IMR-90 (cell line): ENCODE results near the gene ZFHX3. TPM values are rescaled to one million over a fixed set of nuclear protein-coding genes. Genes with fewer than 3 reads are reported as not detected.

Experiments used
- ATAC-seq: fragments of 200-7000 bp; cut with Tn5 transposase; 2 replicates; pipeline ENCODE4 v1.9.1; 2020; ENCODE audit warnings: low read depth, mild to moderate bottlenecking, moderate library complexity
- BruUV-seq: library from RNA; stranded (reverse); fragments of 400-500 nt; replicated peaks from 2 replicates; lab custom pipeline; 2021; lab: Mats Ljungman, UMichigan
- CTCF ChIA-PET: fragments of 300-600 bp; formaldehyde crosslinking; extraction: SDS; loops from one replicate; lab custom pipeline; 2021; ENCODE audit warnings: antibody characterized with exemption; lab: Yijun Ruan, JAX
- POLR2A ChIA-PET: fragments of 300-600 bp; sonication (Branson Sonifier 250); formaldehyde crosslinking; loops from one replicate; lab custom pipeline; 2022; ENCODE audit warnings: antibody characterized with exemption; ENCODE audit not compliant: unreplicated experiment; lab: Charles Lee
- DNase-seq: peaks from one replicate; pipeline ENCODE4 v3.0.0; 2013
- H2AFZ ChIP-seq: replicated peaks from 2 replicates; pipeline ENCODE3; 2013; ENCODE audit warnings: low read length, mild to moderate bottlenecking; ENCODE audit not compliant: poor library complexity
- H2AK5ac ChIP-seq: 2 replicates; pipeline ENCODE4 v1.6.1; 2013; ENCODE audit warnings: low read depth, low read length, inconsistent platforms
- H2AK9ac ChIP-seq: replicated peaks from 2 replicates; pipeline ENCODE3; 2013; ENCODE audit warnings: mild to moderate bottlenecking, low read depth, low read length, moderate library complexity; ENCODE audit not compliant: poor library complexity
- H2BK120ac ChIP-seq: 2 replicates; pipeline ENCODE4 v1.6.1; 2013; ENCODE audit warnings: low read depth, low read length, inconsistent platforms
- H2BK15ac ChIP-seq: 3 replicates; pipeline ENCODE4 v1.6.1; 2013; ENCODE audit warnings: low read depth, low read length, inconsistent platforms
- H2BK20ac ChIP-seq: 2 replicates; pipeline ENCODE4 v1.6.1; 2013; ENCODE audit warnings: low read depth, mild to moderate bottlenecking, inconsistent platforms, low read length, moderate library complexity
- H2BK5ac ChIP-seq: 2 replicates; pipeline ENCODE4 v1.6.1; 2013; ENCODE audit warnings: mild to moderate bottlenecking, low read depth, low read length, inconsistent platforms; ENCODE audit not compliant: poor library complexity, severe bottlenecking
- H3K14ac ChIP-seq: replicated peaks from 2 replicates; pipeline ENCODE4 v1.6.1; 2013; ENCODE audit warnings: low read depth, low read length, inconsistent platforms
- H3K18ac ChIP-seq: 2 replicates; pipeline ENCODE4 v1.6.1; 2013; ENCODE audit warnings: low read depth, low read length, control low read depth
- H3K23ac ChIP-seq: 2 replicates; pipeline ENCODE4 v1.6.1; 2013; ENCODE audit warnings: low read depth, low read length, inconsistent platforms
- H3K27ac ChIP-seq: 2 replicates; pipeline ENCODE4 v1.5.1; 2013; ENCODE audit warnings: mild to moderate bottlenecking, control low read depth, low read length; ENCODE audit not compliant: insufficient read depth
- H3K27me3 ChIP-seq: 2 replicates; pipeline ENCODE4 v1.6.1; 2013; ENCODE audit warnings: low read length; ENCODE audit not compliant: control insufficient read depth, insufficient read depth
- H3K36me3 ChIP-seq: 2 replicates; pipeline ENCODE4 v1.6.1; 2013; ENCODE audit warnings: low read length, mixed read lengths; ENCODE audit not compliant: control insufficient read depth, insufficient read depth
- H3K4ac ChIP-seq: 2 replicates; pipeline ENCODE4 v1.6.1; 2013; ENCODE audit warnings: low read depth, low read length, inconsistent platforms
- H3K4me1 ChIP-seq: 2 replicates; pipeline ENCODE4 v1.6.1; 2013; ENCODE audit warnings: low read length, mixed read lengths; ENCODE audit not compliant: control insufficient read depth, insufficient read depth
- H3K4me2 ChIP-seq: 2 replicates; pipeline ENCODE4 v1.6.1; 2013; ENCODE audit warnings: low read depth, mild to moderate bottlenecking, control low read depth, low read length, moderate library complexity
- H3K4me3 ChIP-seq: 2 replicates; pipeline ENCODE4 v1.5.1; 2013; ENCODE audit warnings: low read depth, mild to moderate bottlenecking, control low read depth, low read length, moderate library complexity; ENCODE audit not compliant: insufficient read depth
- H3K56ac ChIP-seq: 2 replicates; pipeline ENCODE4 v1.6.1; 2013; ENCODE audit warnings: low read length, inconsistent platforms; ENCODE audit not compliant: insufficient read depth; ENCODE audit errors: extremely low read depth
- H3K79me1 ChIP-seq, 2 experiments: 2 replicates each; pipeline ENCODE4 v1.6.1; 2013; ENCODE audit warnings: low read length in 2 of 2, inconsistent platforms in 1 of 2, low read depth in 1 of 2
- H3K9ac ChIP-seq: 2 replicates; pipeline ENCODE4 v1.6.1; 2013; ENCODE audit warnings: low read depth, low read length, control low read depth
- H3K9me1 ChIP-seq: 2 replicates; pipeline ENCODE4 v1.6.1; 2013; ENCODE audit warnings: low read length, inconsistent platforms; ENCODE audit not compliant: insufficient read depth
- H3K9me3 ChIP-seq: 2 replicates; pipeline ENCODE4 v1.6.1; 2013; ENCODE audit warnings: low read length; ENCODE audit not compliant: control insufficient read depth, insufficient read depth
- H4K20me1 ChIP-seq: 2 replicates; pipeline ENCODE4 v1.6.1; 2013; ENCODE audit warnings: low read length, inconsistent platforms; ENCODE audit not compliant: insufficient read depth
- H4K5ac ChIP-seq: 2 replicates; pipeline ENCODE4 v1.6.1; 2013; ENCODE audit warnings: mild to moderate bottlenecking, low read depth, low read length, control low read depth
- H4K8ac ChIP-seq, 2 experiments: 2 replicates each; pipeline ENCODE4 v1.6.1; 2013; ENCODE audit warnings: low read depth in 2 of 2, low read length in 2 of 2, control low read depth in 1 of 2, inconsistent platforms in 1 of 2
- H4K91ac ChIP-seq: 2 replicates; pipeline ENCODE4 v1.6.1; 2013; ENCODE audit warnings: low read depth, low read length, inconsistent platforms; ENCODE audit not compliant: insufficient read depth
- BHLHE40 ChIP-seq: fragments of 150-350 bp; IDR thresholded peaks from 2 replicates; pipeline ENCODE4 v1.6.1; 2016; ENCODE audit warnings: mild to moderate bottlenecking, low read depth, low read length
- CEBPB ChIP-seq: IDR thresholded peaks from 2 replicates; pipeline ENCODE4 v1.6.1; 2012; ENCODE audit warnings: low read depth, low read length, improper control_type of control experiment
- CHD1 ChIP-seq: IDR thresholded peaks from 2 replicates; pipeline ENCODE4 v1.6.1; 2012; ENCODE audit warnings: low read depth, low read length, improper control_type of control experiment
- CTCF ChIP-seq: conservative IDR thresholded peaks from 2 replicates; pipeline ENCODE4 v1.5.1; 2012; ENCODE audit warnings: mild to moderate bottlenecking, low read depth, low read length, improper control_type of control experiment
- ELK1 ChIP-seq: fragments of 150-350 bp; IDR thresholded peaks from 2 replicates; pipeline ENCODE4 v1.6.1; 2016; ENCODE audit warnings: low read depth, mild to moderate bottlenecking, low read length, moderate library complexity, borderline replicate concordance
- FOS ChIP-seq: fragments of 150-350 bp; IDR thresholded peaks from 2 replicates; pipeline ENCODE4 v1.6.1; 2016; ENCODE audit warnings: low read depth, low read length
- MAFK ChIP-seq: IDR thresholded peaks from 2 replicates; pipeline ENCODE4 v1.6.1; 2012; ENCODE audit warnings: low read depth, low read length, improper control_type of control experiment
- MAZ ChIP-seq: IDR thresholded peaks from 2 replicates; pipeline ENCODE4 v1.6.1; 2012; ENCODE audit warnings: low read depth, mild to moderate bottlenecking, low read length, improper control_type of control experiment, moderate library complexity, borderline replicate concordance
- MXI1 ChIP-seq: IDR thresholded peaks from 2 replicates; pipeline ENCODE4 v1.6.1; 2012; ENCODE audit warnings: low read depth, mild to moderate bottlenecking, low read length, moderate library complexity, borderline replicate concordance
- NFE2L2 ChIP-seq: fragments of 150-350 bp; IDR thresholded peaks from 2 replicates; pipeline ENCODE4 v1.6.1; 2016; ENCODE audit warnings: low read depth, mild to moderate bottlenecking, low read length
- RAD21 ChIP-seq: IDR thresholded peaks from 2 replicates; pipeline ENCODE4 v1.6.1; 2012; ENCODE audit warnings: low read length, improper control_type of control experiment
- RCOR1 ChIP-seq: IDR thresholded peaks from 2 replicates; pipeline ENCODE4 v1.6.1; 2012; ENCODE audit warnings: mild to moderate bottlenecking, low read length, improper control_type of control experiment; ENCODE audit not compliant: insufficient replicate concordance
- RFX5 ChIP-seq: IDR thresholded peaks from 2 replicates; pipeline ENCODE4 v1.8.0; 2012; ENCODE audit warnings: low read depth, mild to moderate bottlenecking, low read length, moderate library complexity
- SMC3 ChIP-seq: fragments of 150-350 bp; IDR thresholded peaks from 2 replicates; pipeline ENCODE4 v1.6.1; 2016; ENCODE audit warnings: low read depth, mild to moderate bottlenecking, antibody characterized with exemption, low read length, moderate library complexity
- WGBS, 2 experiments: methylation state at CpG; one replicate each; pipeline versions ENCODE4 v1.1.5 to v1.1.7; 2013; ENCODE audit warnings: missing lambda C conversion rate in 2 of 2; ENCODE audit not compliant: insufficient read length in 1 of 2; ENCODE audit errors: extremely low coverage in 2 of 2; 5-methylcytosine and 5-hydroxymethylcytosine counted together
- dilution Hi-C: fragments of 300-500 bp; cut with HindIII; formaldehyde crosslinking; loops from one replicate; pipeline ENCODE4 v1.14.3; 2018; ENCODE audit warnings: low sequenced_read_pairs; ENCODE audit not compliant: unreplicated experiment
- in situ Hi-C: fragments of 300-500 bp; cut with MboI; formaldehyde crosslinking; loops from 3 replicates; pipeline ENCODE4 v1.14.3; 2019; ENCODE audit warnings: low sequenced_read_pairs, inconsistent platforms, mixed read lengths
- intact Hi-C: fragments of 100-400 bp; cut with micrococcal nuclease; formaldehyde crosslinking; loops from 2 replicates; pipeline ENCODE4 v1.10.0; 2022
- polyA plus RNA-seq, 3 experiments: library from polyadenylated mRNA; depleted of rRNA; stranded (reverse); fragments of >200 nt; gene quantifications; 2 replicates each; pipeline ENCODE4 v1.2.3, GENCODE V29; 2012; ENCODE audit warnings: low replicate concordance in 1 of 3
- total RNA-seq: library from RNA; depleted of rRNA; stranded (reverse); fragments of >200 nt; gene quantifications from 2 replicates; pipeline ENCODE4 v1.2.3, GENCODE V29; 2012
- TF ChIP-seq, protein P1 (sequence below): fragments of 150-350 bp; IDR thresholded peaks from 2 replicates; pipeline ENCODE4 v1.6.1; 2017; ENCODE audit warnings: mild to moderate bottlenecking, antibody characterized with exemption, low read length, low read depth

ZFHX3 gene
- total and polyA plus RNA-seq, 2 of the 4 experiments (the other 2 are of a cell fraction): 1.4 to 1.7 TPM

- peaks cover 28% of the 10 kb centered on the region for H3K4me1 ChIP-seq
- no peak overlapping the region for H2BK20ac ChIP-seq
- H3K36me3 ChIP-seq: no peaks in the 10 kb centered on the region
- no peak overlapping the region for H3K9ac ChIP-seq
- no peaks in the 10 kb centered on the region for H3K9me3 ChIP-seq
- dilution Hi-C loops (no loop called here), intact Hi-C loops (no loop called here), in situ Hi-C loops (loop anchor here (10.0 kb wide), 1 partner anchor 210 kb away; no protein-coding TSS in a partner anchor)
- no peak overlapping the region for H3K23ac ChIP-seq
- H3K18ac ChIP-seq: no peak overlapping the region
- H3K4me2 ChIP-seq: no peak overlapping the region
- no peak overlapping the region for H2AK5ac ChIP-seq
- no TSS peak for BruUV-seq
- no peak overlapping the region for H3K4me3 ChIP-seq
- H4K91ac ChIP-seq: no peak overlapping the region
- H3K4ac ChIP-seq: no peak overlapping the region
- no peak overlapping the region for H2BK5ac ChIP-seq
- no peak overlapping the region for H3K27ac ChIP-seq
- 78% methylated on average over 4 of the region's 11 CpGs; no CpG with 5 or more reads in 1 of the 2 experiments for WGBS, 2 experiments
- H2BK15ac ChIP-seq: no peak overlapping the region
- H4K20me1 ChIP-seq: peaks cover 12% of the 10 kb centered on the region; the same call in 1 of the 2 replicates
- no peak overlapping the region for H2AFZ ChIP-seq
- ATAC-seq (no peak), DNase-seq (no peak)
- CTCF ChIA-PET: interaction anchor here (1.3 kb wide), 1 partner anchor 209 kb away, joined by 3 read pairs; no protein-coding TSS in a partner anchor
- no peak overlapping the region for H3K56ac ChIP-seq
- H4K8ac ChIP-seq: no peak overlapping the region
- POLR2A ChIA-PET: no interaction called here
- peaks cover 20 to 68% of the 10 kb centered on the region in 2 experiments for H3K79me1 ChIP-seq
- no peaks in the 10 kb centered on the region for H3K27me3 ChIP-seq
- H4K5ac ChIP-seq: no peak overlapping the region
- no peak overlapping the region for H2AK9ac ChIP-seq
- H3K9me1 ChIP-seq: peaks cover 8% of the 10 kb centered on the region
- no peak overlapping the region for H2BK120ac ChIP-seq
- no peak overlapping the region for H3K14ac ChIP-seq
- no peak for TF ChIP-seq FOS
- TF ChIP-seq CEBPB: no peak
- no peak for TF ChIP-seq NFE2L2
- TF ChIP-seq CHD1: no peak
- TF ChIP-seq, protein P1, sequence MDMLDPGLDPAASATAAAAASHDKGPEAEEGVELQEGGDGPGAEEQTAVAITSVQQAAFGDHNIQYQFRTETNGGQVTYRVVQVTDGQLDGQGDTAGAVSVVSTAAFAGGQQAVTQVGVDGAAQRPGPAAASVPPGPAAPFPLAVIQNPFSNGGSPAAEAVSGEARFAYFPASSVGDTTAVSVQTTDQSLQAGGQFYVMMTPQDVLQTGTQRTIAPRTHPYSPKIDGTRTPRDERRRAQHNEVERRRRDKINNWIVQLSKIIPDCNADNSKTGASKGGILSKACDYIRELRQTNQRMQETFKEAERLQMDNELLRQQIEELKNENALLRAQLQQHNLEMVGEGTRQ: no peak
- TF ChIP-seq MXI1: no peak
- TF ChIP-seq SMC3: no peak
- no peak for TF ChIP-seq MAFK
- TF ChIP-seq ELK1: no peak
- no peak for TF ChIP-seq CTCF
- no peak for TF ChIP-seq MAZ
- no peak for TF ChIP-seq RAD21
- TF ChIP-seq BHLHE40: no peak
- TF ChIP-seq RCOR1: no peak
- TF ChIP-seq RFX5: no peak
Measured at GRCh38 chr16:72844225-72844920, 203.6 kb downstream of the ZFHX3 start.
